IPS-18a (cell line): Measurements from ENCODE around the gene ZNF439.
A peak's percentile ranks its signal among the peaks of the same experiment; 100 is the strongest.
"Not testable (repeated sequence)": the region's sequence is repeated elsewhere in the genome, so short reads cannot be mapped to it uniquely, and the experiment has no call there.

ENCODE experiments used
- H3K27ac ChIP-seq: one replicate; pipeline ENCODE4 v1.5.1; 2013; ENCODE audit warnings: low read length
- H3K27me3 ChIP-seq: one replicate; pipeline ENCODE4 v1.6.1; 2013; ENCODE audit warnings: mild to moderate bottlenecking, low read length; ENCODE audit not compliant: control insufficient read depth, insufficient read depth
- H3K36me3 ChIP-seq: one replicate; pipeline ENCODE4 v1.6.1; 2013; ENCODE audit warnings: low read depth, low read length; ENCODE audit not compliant: control insufficient read depth
- H3K4me1 ChIP-seq: one replicate; pipeline ENCODE4 v1.6.1; 2013; ENCODE audit warnings: low read depth, low read length; ENCODE audit not compliant: control insufficient read depth
- H3K4me3 ChIP-seq: one replicate; pipeline ENCODE4 v1.5.1; 2013; ENCODE audit warnings: low read length
- H3K9ac ChIP-seq: one replicate; pipeline ENCODE4 v1.6.1; 2013; ENCODE audit warnings: mild to moderate bottlenecking, low read length, moderate library complexity
- H3K9me3 ChIP-seq: one replicate; pipeline ENCODE4 v1.6.1; 2013; ENCODE audit warnings: low read depth, low read length; ENCODE audit not compliant: control insufficient read depth

ZNF439 gene

DNA sequence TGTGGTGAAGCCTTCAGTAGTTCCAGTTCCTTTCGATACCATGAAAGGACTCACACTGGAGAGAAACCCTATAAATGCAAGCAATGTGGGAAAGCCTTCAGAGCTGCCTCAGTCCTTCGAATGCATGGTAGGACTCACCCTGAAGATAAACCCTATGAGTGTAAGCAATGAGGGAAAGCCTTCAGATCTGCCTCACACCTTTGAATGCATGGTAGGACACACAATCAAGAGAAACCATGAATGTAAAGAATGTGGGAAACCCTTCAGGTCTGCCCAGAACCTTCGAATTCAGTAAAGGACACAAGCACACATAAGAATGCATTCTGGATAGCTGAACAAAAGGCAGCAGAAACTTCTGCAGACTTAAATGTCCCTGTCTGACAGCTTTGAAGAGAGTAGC lies 57.4 kb downstream of the ZNF439 start:
- Histone ChIP-seq H3K4me3 (peak overlapping the region; percentile 25), H3K27me3 (no peaks in the 10 kb centered on the region), H3K36me3 (peaks cover 31% of the 10 kb centered on the region), H3K9me3 (peaks cover 54% of the 10 kb centered on the region), H3K9ac (no peak overlapping the region), H3K27ac (no peak overlapping the region), H3K4me1 (no peaks in the 10 kb centered on the region)

DNA sequence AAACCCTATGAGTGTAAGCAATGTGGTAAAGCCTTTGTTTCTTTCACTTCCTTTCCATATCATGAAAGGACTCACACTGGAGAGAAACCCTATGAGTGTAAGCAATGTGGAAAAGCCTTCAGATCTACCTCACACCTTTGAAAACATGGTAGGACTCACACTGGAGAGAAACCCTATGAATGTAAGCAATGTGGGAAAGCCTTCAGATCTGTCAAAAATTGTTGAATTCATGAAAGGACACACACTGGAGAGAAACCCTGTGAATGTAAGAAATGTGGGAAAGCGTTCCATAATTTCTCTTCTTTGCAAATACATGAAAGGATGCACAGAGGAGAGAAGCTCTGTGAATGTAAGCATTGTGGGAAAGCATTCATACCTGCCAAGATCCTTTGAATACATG lies 63.4 kb downstream of the ZNF439 start:
- peaks cover 41% of the 10 kb centered on the region for H3K9me3 ChIP-seq
- H3K9ac ChIP-seq, H3K36me3 ChIP-seq, H3K27ac ChIP-seq, H3K27me3 ChIP-seq, H3K4me1 ChIP-seq, H3K4me3 ChIP-seq: not testable (repeated sequence)

DNA sequence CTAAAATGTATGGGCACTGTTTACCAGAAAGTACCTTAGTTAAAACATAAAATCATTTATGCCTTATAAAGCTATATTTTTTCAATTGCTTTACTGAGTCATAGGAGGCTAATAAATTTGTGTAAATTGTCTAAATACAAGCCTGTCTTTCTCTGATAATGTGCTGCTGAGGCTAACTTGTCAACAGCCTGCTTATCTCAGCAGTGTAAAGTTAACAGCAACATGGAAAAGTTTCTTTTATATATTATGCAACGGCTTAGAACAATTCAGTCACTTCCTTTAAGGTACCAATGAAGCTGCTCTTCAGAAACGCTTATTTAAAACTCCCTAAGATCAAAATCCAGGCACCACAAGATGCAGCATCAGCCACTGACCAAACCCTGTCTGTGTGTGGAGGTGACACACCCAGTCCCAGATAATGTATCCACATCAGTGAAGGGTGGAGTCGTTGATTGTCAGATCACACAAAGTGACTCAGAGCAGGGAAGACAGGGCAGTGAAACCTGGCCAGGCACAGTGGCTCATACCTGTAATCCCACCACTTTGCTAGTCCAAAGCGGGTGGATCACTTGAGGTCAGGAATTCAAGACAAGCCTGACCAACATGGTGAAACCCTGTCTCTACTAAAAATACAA lies 66.0 kb downstream of the ZNF439 start:
- H3K4me3 ChIP-seq, H3K27me3 ChIP-seq, H3K4me1 ChIP-seq, H3K36me3 ChIP-seq, H3K27ac ChIP-seq, H3K9ac ChIP-seq: not testable (repeated sequence)
- H3K9me3 ChIP-seq: peaks cover 48% of the 10 kb centered on the region
